ENCODE measurements around the gene KIF27.
"Not testable (repeated sequence)": the region's sequence is repeated elsewhere in the genome, so short reads cannot be mapped to it uniquely, and the experiment has no call there.

The KIF27 gene

GRCh38 chr9:83920927-83921707 is at the start of gene KIF27:
KIF27 (minus strand) TSS chr9:83921432; CDS start chr9:83915591, 5,841 bp downstream.
- peak; percentile 82 for DNase-seq

- no peak for DNase-seq
These were observed 48.4 kb upstream of the KIF27 start for GRCh38 chr9:83969602-83970001.

GRCh38 chr9:83967073-83967472 is 45.8 kb upstream of the KIF27 start:
- DNase-seq: no peak

- DNase-seq: no peak
These were observed 45.0 kb upstream of the KIF27 start for GRCh38 chr9:83966209-83966582.

- no peak for DNase-seq
These were observed 44.3 kb upstream of the KIF27 start for GRCh38 chr9:83965350-83966208.

GRCh38 chr9:83964973-83965349 is 43.7 kb upstream of the KIF27 start:
- DNase-seq: no peak

- DNase-seq: no peak
These were observed 40.9 kb upstream of the KIF27 start for GRCh38 chr9:83962165-83962564.

GRCh38 chr9:83960991-83961390 is 39.8 kb upstream of the KIF27 start:
- no peak for DNase-seq

- DNase-seq: no peak
These were observed 37.8 kb upstream of the KIF27 start for GRCh38 chr9:83959061-83959460.

- DNase-seq: no peak
These were observed 35.9 kb upstream of the KIF27 start for GRCh38 chr9:83957248-83957513.

- peak; percentile 35 for DNase-seq
These were observed 35.4 kb upstream of the KIF27 start for GRCh38 chr9:83956436-83957247.

- no peak for DNase-seq
These were observed 34.8 kb upstream of the KIF27 start for GRCh38 chr9:83956086-83956435.

- not testable (repeated sequence) for DNase-seq
These were observed 26.9 kb upstream of the KIF27 start for GRCh38 chr9:83948096-83948495.

GRCh38 chr9:83940590-83941303 is 19.5 kb upstream of the KIF27 start:
- DNase-seq: no peak

GRCh38 chr9:83937861-83938455 is 16.7 kb upstream of the KIF27 start:
- peak; percentile 18 for DNase-seq

- DNase-seq: no peak
These were observed 15.3 kb upstream of the KIF27 start for GRCh38 chr9:83936523-83936922.

- no peak for DNase-seq
These were observed 14.2 kb upstream of the KIF27 start for GRCh38 chr9:83935276-83935935.

- no peak for DNase-seq
These were observed 13.5 kb upstream of the KIF27 start for GRCh38 chr9:83934569-83935275.

GRCh38 chr9:83933790-83934189 is 12.6 kb upstream of the KIF27 start:
- DNase-seq: no peak

- DNase-seq: no peak
These were observed 11.6 kb upstream of the KIF27 start for GRCh38 chr9:83932851-83933250.

- no peak for DNase-seq
These were observed 10.8 kb upstream of the KIF27 start for GRCh38 chr9:83932011-83932410.

Data from NCI-H1417 treated with DMSO at 0.1 percent for 48 hours (cell line).